ENCODE data around the gene RANBP17.

- no peak for TF ChIP-seq CTCF (IDR thresholded peaks at IDR 0.05)
- TF ChIP-seq EZH2 (IDR thresholded peaks at IDR 0.05) = no peak
These were observed 277.4 kb downstream of the RANBP17 start for GRCh38 chr5:171139227-171139626.
